Tongue (tissue), 2 donors: ENCODE data around the gene IL1RAPL2. TPM values are rescaled to one million over a fixed set of nuclear protein-coding genes. Genes with fewer than 3 reads are reported as not detected.
"Not testable (repeated sequence)": the region's sequence is repeated elsewhere in the genome, so short reads cannot be mapped to it uniquely, and the experiment has no call there.

Experiments
- DNase-seq: peaks from one replicate; pipeline ENCODE4 v3.0.0-alpha.2; 2015
- total RNA-seq: library from RNA; depleted of rRNA; stranded (reverse); fragments of >200 nt; gene quantifications from one replicate; pipeline ENCODE4 v1.2.3, GENCODE V29; 2014

Gene IL1RAPL2
- total RNA-seq, 1 donor from 2014 or later = 7.8 TPM

GRCh38 chrX:105018865-105019264 is 452.9 kb downstream of the IL1RAPL2 start:
- DNase-seq = peak; percentile 2

GRCh38 chrX:105028962-105029361 is 463.0 kb downstream of the IL1RAPL2 start:
- DNase-seq = not testable (repeated sequence)

GRCh38 chrX:105038672-105039328 is 472.8 kb downstream of the IL1RAPL2 start:
- DNase-seq = no peak

- DNase-seq = no peak
Observed at GRCh38 chrX:105050921-105051320, 484.9 kb downstream of the IL1RAPL2 start.

- DNase-seq = no peak
Observed at GRCh38 chrX:105051364-105051763, 485.4 kb downstream of the IL1RAPL2 start.

- peak; percentile 18 for DNase-seq
Observed at GRCh38 chrX:105052926-105053325, 486.9 kb downstream of the IL1RAPL2 start.

- DNase-seq = no peak
Observed at GRCh38 chrX:105063743-105064142, 497.7 kb downstream of the IL1RAPL2 start.

- no peak for DNase-seq
Observed at GRCh38 chrX:105098201-105098600, 532.2 kb downstream of the IL1RAPL2 start.

- no peak for DNase-seq
Observed at GRCh38 chrX:105098812-105099211, 532.8 kb downstream of the IL1RAPL2 start.

- no peak for DNase-seq
Observed at GRCh38 chrX:105101378-105101777, 535.4 kb downstream of the IL1RAPL2 start.

GRCh38 chrX:105109936-105110335 is 543.9 kb downstream of the IL1RAPL2 start:
- peak; percentile 0 for DNase-seq

- no peak for DNase-seq
Observed at GRCh38 chrX:105114554-105115130, 548.6 kb downstream of the IL1RAPL2 start.

- DNase-seq = not testable (repeated sequence)
Observed at GRCh38 chrX:105115596-105116320, 549.8 kb downstream of the IL1RAPL2 start.

GRCh38 chrX:105116486-105116885 is 550.5 kb downstream of the IL1RAPL2 start:
- no peak for DNase-seq

GRCh38 chrX:105117621-105118020 is 551.6 kb downstream of the IL1RAPL2 start:
- DNase-seq = no peak

- DNase-seq = no peak
Observed at GRCh38 chrX:105120463-105120862, 554.5 kb downstream of the IL1RAPL2 start.

GRCh38 chrX:105121186-105121585 is 555.2 kb downstream of the IL1RAPL2 start:
- DNase-seq = no peak

GRCh38 chrX:105126201-105126600 is 560.2 kb downstream of the IL1RAPL2 start:
- DNase-seq = no peak

GRCh38 chrX:105134273-105134672 is 568.3 kb downstream of the IL1RAPL2 start:
- no peak for DNase-seq

GRCh38 chrX:105136786-105137185 is 570.8 kb downstream of the IL1RAPL2 start:
- DNase-seq = no peak

GRCh38 chrX:105150036-105150435 is 584.0 kb downstream of the IL1RAPL2 start:
- DNase-seq = no peak

- no peak for DNase-seq
Observed at GRCh38 chrX:105150557-105150956, 584.6 kb downstream of the IL1RAPL2 start.

- no peak for DNase-seq
Observed at GRCh38 chrX:105167233-105167632, 601.2 kb downstream of the IL1RAPL2 start.

- DNase-seq = peak; percentile 21
Observed at GRCh38 chrX:105168577-105168976, 602.6 kb downstream of the IL1RAPL2 start.
